Endothelial cell of hepatic sinusoid (primary cell): Measurements from ENCODE around the gene ZNF239.
"Not testable (repeated sequence)": the region's sequence is repeated elsewhere in the genome, so short reads cannot be mapped to it uniquely, and the experiment has no call there.

Source experiments
- in situ Hi-C: cut with HindIII; loops from 2 replicates; pipeline ENCODE4 v1.10.0; 2017; ENCODE audit warnings: low sequenced_read_pairs

ZNF239 gene

DNA sequence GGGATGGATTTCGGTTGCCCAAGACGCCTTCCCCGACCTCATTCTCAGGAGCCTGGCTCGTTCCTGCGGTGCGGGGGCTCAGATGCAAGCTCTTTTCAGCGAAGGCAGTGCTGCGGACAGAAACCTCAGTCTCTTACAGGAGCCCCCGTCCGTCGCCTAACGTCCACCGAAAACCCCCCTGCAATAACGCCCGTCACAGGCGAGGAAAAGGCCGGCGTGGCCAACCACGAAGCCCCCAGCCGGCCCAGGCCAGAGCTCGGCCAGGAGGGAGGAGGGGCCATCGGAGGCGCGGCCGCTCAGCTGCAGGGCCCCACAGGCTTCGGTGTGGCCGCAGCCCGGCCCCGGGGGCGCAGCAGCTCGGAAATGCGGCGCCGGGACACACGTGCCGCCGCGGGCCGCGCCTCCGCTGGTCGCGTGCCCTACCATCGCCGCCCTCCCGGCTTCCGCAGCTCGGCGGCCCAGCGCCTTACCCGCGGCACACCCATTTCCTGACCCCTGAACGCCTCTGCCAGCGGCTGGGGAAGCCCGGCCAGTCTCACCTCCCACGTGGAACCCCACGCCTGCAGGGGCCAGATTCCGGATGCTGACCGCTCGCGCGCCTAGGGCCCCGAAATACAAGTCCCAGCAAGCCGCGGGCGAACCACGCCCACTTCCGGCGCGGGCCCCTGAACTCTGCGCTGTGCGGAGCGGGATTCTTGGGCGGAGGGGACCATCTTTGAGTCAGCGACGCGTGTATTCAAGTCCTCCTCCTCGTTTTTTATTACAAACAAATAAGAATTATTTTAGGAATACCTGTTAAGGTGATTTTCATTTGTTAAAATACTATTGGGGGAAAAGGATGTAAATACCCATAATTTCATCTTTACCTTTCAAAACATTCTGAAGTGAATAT lies at the start of gene ZNF239:
Gene ZNF239, minus strand, starts transcription at position 616 of the 892 bp plus-strand sequence. CDS start 16,537 bp downstream, outside the sequence.
- in situ Hi-C loops, result loop anchor here (5.0 kb wide), 3 partner anchors 33 to 92 kb away; partner anchors contain the start of gene ZNF485

DNA sequence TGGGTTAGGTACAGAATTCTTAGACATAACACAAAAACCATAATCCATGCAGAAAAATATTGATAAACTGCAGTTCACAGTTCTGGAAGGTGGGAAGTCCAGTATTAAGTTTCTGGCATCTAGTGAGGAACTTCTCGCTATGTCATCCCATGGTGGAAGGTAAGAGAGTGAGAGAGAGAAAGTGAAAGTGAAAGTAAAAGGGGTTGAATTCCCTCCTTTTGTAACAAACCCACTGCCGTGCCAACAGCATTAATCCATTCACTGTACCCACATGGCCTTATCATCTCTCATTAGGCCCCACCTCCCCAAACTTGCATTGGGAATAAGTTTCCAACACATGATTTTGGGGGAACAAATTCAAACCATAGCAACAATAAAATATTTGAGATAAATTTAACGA lies 48.9 kb upstream of the ZNF239 start:
- in situ Hi-C loops, result no loop called here

DNA sequence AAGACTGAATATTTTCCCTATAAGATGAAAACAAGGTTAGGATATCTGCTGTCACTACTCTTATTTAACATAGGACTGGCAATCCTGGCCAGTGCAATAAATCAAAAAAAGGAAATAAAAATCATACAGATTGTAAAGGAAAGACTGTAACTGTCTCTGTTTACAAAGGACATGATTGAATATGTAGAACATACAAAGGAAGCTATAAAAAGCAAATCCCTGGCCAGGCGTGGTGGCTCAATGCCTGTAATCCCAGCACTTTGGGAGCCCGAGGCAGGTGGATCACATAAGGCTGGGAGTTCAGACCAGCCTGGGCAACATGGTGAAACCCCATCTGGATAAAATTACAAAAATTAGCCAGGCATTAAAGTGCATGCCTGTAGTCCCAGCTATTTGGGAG lies 47.6 kb upstream of the ZNF239 start:
- in situ Hi-C loops, result no loop called here

DNA sequence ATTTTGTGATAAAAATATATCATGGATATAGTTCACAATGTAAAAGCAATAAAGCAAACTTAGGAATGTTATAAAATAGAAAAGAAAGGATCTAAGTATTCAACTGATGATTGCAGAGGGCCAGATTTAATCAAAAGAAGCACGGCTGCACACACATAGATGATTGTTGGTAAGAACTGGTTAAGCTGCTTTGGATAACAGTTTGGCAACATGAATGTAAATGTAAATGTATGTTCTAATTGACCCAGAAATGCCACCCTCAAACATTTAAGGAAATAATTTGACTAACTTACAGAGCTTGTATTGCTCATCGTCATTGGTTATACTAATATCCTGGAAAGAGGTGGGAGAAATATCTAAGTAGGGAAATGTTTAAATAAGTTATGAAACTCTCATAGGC lies 45.0 kb upstream of the ZNF239 start:
- in situ Hi-C loops, result no loop called here

DNA sequence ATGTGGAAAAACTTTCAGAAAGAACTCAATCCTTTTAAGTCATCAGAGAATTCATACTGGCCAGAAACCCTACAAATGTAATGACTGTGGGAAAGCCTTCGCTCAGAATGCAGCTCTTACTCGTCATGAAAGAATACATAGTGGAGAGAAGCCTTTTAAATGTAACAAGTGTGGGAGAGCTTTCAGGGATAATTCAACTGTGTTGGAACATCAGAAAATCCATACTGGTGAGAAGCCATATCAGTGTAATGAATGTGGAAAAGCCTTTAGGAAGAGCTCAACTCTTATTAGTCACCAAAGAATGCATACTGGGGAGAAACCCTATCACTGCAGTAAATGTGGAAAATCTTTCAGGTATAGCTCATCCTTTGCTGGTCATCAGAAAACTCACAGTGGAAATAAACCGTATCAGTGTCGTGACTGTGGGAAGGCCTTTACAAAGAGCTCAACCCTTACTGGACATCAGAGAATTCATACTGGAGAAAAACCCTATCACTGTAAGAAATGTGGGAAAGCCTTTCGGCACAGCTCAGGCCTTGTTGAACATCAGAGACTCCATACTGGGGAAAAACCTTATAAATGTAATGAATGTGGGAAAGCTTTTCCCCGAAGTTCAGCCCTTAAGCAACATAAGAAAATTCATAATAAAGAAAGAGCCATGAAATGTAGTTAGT lies 42.4 kb upstream of the ZNF239 start:
- in situ Hi-C loops, result no loop called here

DNA sequence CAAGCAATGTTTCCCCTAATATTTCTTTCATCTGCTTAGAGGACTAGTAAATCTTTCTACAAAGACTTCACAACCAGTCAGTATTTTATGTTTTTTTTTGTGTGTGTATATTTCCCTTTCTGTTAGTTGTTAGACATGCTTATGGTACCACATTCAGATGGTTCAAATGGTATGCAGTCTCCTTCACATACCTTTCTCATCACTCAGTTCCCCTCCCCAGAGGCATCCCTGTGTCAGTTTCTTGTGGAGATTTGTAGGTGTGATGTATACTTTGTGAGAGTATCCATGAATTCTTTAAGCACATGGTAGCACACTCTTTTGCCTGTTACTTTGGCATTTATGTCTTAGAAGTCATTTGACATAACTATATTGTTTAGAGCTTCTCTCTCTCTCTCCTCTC lies 36.2 kb upstream of the ZNF239 start:
- in situ Hi-C loops, result no loop called here

DNA sequence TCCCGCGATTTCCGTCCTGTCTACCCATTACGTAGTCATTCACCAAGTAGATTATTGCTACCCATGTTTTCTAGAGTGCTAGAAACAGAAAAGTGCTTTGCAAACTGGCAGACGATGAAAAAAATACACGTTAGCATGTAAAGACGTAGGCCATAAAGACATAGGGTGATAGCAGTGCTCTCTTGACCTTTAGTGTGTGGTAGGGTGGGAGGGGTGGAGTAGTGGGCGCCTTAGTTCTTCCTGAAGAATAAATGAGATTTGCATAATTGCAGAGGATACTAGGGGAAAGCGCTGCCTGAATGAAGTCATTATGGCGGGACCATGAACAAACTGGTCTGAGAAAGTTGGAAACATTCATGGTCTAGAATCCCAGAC lies 32.8 kb upstream of the ZNF239 start:
- in situ Hi-C loops, result loop anchor here (5.0 kb wide), 1 partner anchor 35 kb away; the partner anchor contains the start of gene ZNF239

DNA sequence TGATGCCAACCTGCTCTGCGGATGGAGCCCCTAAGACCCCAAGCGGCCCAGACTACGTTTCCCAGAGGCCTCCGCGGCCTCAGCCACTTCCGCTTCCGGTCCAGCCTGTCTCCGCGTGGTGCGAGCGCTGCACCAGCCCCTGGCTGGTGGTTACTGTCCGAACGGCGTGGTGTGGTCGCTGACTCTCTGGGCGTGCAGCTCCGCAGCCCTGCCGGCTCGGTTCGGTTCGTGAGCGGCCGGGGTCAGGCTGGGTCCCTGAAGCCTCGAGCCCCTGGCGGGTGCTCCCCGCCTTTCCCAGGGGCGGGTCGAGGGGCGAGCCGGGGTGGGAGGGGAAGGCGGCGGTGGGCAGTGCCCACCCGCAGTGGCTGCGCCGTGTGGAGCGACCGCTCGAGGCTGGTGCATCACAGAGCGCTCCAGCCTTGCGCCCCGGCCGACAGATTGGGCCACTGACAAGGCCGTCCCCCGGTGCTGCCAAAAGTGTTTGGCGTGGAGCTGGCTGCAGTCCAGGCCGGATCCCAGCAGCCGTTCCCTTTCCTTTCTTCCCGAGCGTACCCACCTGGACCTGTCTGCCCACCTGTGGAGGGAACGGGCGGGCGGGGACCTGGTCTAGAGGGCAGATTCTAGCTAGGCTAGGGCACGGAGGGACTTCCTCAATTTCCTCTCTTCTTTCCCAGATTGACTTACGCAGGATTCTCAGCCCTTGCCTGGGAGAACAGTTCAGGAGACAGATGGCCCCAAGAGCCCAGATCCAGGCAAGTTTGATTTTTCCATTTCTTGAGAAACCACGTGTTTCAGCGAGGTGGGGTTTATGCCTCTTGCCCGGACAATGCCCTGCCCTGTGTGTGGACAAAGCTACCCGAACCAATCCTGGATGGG lies 32.1 kb upstream of the ZNF239 start, which contains the start of gene ZNF485:
Gene ZNF485, plus strand, starts transcription at position 116 of the 876 bp plus-strand sequence. Its CDS starts 613 bp downstream, at position 729.
- in situ Hi-C loops, result loop anchor here (5.0 kb wide), 1 partner anchor 34 kb away; the partner anchor contains the start of gene ZNF239

DNA sequence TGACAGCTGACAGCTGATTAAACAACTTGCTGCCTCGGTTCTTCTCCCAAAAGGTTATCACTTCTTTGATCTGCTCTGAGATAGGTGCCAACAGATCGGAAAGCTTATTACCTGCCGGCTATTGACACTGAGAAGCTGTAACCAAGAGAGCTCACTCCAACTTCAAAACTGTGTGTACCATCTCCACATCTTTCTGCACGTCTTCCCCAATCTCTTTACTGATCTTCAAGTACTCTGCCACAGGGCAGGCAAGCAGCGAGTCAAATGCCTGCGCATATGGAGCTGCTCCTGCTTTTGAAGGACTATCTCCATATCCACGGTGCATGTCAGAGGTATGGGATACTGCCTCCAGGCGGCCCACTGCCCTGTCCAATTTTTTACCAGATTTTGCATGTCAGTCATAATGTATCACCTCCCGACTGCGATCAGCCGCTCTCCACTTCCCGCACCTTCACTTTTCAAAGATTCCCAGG lies 31.5 kb upstream of the ZNF239 start:
- in situ Hi-C loops, result loop anchor here (5.0 kb wide), 1 partner anchor 34 kb away; the partner anchor contains the start of gene ZNF239

DNA sequence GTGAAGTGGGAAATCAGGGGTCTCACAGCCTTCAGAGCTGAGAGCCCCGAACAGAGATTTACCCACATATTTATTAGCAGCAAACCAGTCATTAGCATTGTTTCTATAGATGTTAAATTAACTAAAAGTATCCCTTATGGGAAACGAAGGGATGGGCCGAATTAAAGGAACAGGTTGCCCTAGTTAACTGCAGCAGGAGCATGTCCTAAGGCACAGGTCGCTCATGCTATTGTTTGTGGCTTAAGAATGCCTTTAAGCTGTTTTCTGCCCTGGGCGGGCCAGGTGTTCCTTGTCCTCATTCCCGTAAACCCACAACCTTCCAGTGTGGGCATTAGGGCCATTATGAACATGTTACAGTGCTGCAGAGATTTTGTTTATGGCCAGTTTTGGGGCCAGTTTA lies 27.2 kb upstream of the ZNF239 start:
- in situ Hi-C loops, result not testable (repeated sequence)

DNA sequence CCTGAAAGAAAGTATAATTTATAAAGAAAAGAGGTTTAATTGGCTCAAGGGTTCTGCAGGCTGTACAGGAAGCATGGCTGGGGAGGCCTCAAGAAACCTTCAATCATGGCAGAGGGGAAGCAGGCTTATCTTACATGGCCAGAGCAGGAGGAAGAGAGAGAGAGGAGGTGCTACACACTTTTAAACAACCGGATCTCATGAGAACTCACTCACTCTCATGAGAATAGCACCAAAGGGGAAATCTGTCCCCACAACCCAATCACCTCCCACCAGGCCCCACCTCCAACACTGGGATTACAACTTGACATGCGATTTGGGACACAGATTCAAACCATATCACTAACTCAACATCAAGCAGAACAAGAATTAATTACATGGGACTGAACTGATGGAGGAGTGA lies 24.9 kb upstream of the ZNF239 start:
- in situ Hi-C loops, result no loop called here

DNA sequence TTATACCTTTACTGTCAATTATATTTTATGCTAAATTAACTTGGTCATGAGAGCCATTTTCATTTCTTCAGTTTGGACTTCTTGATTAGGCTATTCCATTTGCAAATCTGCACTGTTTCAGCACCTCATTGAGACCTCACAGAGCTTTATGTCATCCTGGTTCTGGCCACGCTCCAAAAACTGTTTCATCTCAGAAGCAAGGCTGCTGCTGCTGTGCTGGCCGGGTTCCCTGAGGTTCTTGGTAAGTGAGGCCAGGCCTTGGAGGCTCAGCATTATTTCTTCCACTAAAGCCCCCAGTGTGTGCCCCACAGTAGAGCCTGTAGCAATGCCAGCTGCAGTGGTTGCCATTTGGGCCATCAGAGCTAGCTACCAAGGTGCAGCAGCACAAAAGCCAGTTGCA lies 24.0 kb upstream of the ZNF239 start:
- in situ Hi-C loops, result no loop called here

DNA sequence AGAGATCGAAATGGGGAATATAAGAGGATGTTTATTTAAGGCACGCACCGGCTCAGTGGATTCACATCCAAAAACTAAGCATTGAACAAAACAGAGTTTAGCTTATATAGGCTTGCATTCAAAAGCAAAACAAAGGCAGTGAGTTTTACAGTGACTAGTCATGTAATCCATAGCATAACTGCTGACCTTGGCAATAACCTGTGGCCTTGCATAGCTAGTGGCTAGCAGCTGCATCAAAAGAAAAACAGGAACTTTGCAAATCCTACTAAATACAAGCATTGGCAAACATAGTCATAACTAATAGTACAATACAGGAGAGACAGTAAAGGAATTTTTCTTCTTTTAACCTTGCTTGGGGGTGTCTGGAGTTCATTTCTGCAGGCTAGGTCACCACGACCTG lies 22.1 kb upstream of the ZNF239 start:
- in situ Hi-C loops, result no loop called here

DNA sequence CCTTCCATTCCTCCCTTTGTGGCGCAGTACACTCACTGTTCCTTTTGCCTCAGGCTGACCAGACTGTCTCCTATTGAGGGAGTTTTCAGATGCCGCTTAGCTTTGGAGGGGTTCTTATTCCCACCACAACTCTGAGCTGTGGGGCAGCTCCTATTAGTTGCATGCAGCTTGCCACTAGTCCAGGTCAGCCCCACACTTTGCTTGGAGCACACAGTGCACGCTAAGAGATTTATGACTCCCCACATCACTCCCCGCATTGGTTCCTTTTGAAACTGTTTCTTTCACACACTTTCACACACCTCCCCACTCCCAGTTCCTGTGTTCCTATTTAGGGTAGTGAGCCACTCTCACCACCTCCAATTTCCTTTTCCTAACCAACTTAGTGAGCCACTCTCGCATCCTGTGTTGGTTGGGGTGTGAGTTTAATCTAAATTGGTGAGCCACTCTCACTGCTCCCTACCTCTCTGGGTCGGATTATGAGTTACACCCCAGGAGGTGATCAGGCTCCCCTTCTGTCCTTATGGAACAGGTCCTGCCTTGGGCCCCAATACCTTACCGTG lies 21.4 kb upstream of the ZNF239 start:
- in situ Hi-C loops, result no loop called here

DNA sequence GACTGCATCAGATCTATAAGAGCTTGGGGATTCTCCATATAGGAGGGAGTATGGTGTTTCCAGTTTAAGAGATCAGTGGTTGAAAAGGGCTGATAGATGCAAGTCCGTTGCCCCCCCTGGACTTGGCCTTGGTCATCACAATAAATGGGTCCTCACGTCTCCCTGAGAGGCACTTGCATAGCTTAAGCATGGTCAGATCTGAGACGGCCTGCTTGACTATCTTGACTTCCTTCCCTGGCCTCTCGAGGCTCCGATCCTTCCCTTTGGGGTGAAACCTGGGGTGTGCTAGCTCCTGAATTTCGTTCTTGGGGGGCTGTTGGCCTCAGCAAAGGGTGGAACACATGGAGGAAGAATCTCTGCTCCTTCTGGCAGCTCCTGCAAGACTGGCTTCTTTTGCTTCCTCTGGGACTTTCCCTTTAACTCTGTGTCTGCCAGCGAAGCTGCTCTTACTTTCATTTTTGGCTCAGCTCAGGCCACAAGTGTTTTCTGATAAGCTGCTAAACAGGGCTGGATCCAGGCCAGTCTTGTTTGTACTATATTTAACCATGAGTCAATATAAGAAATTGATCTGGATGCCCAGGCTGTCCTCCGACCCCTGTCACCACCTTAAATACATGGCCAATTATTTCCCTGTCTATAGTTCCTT lies 20.7 kb upstream of the ZNF239 start:
- in situ Hi-C loops, result no loop called here

DNA sequence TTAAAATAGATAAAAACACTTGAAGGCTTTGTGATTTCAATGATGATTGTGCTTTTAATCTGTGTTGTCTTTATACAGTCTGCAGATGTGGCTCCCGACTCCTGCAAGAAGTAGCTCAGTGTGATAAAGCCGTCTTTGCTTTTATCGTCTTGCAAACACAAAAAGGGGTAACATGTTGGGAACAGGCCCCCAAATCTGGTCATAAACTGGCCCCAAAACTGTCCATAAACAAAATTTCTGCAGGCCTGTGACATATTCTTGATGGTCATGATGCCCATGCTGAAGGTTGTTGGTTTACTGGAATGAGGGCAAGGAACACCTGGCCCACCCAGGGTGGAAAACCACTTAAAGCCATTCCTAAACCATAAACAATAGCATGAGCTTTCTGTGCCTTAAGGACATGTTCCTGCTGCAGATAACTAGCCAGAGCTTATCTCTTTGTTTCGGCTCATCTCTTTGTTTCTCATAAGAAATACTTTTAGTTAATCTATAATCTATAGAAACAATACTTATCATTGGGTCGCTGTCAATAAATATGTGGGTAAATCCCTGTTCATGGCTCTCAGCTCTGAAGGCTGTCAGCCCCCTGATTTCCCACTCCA lies 17.0 kb upstream of the ZNF239 start:
- in situ Hi-C loops, result no loop called here

DNA sequence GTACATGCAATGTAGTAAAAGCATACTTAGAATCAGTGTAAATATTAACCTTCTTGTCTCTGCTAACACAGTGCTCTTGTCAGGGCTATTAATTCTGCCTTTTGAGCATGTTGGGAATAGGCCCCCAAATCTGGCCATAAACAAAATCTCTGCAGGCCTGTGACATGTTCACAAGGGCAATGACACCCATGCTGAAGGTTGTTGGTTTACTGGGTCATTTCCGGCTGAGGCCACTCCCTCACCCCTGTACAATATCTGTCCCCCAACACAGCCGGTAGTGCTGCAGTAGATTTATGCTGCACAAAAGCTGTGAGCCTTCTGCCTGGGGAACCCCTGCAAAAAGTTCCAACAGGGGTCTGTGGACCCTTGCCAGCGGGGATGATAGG lies 12.3 kb upstream of the ZNF239 start:
- in situ Hi-C loops, result not testable (repeated sequence)

DNA sequence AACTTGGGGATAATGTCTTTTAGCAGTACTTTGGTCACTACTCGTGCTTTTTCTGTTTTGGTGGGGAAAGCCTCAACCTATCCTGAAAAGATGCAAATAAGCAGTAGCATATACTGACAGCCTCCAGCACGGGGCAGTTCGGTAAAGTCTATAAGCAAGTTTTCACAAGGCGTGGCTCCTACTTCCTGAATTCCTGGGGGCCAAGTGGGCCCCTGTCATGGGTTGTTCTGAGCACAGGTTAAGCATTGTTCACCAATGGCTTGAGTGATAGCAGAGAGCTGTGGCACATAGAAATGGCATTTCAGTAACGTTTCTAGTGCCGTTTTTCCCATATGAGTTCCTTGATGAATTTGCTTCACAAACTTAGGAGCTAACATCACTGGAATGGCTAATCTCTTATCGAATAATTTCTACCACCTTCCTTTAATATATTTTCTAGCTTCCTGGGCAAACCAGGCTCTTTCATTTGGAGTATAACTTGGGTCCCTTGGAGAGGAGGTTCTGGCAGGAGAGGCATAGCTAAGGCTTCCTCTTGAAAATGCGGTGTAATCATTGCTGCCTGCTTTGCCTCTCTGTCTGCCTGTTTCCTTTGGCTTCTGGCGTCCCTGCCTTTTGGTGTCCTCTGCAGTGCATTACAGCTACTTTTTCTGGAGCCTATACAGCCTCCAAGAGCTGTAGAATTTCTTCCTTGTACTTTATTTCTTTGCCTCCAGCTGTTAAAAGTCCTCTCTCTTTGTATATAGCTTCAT lies 11.7 kb upstream of the ZNF239 start:
- in situ Hi-C loops, result no loop called here

DNA sequence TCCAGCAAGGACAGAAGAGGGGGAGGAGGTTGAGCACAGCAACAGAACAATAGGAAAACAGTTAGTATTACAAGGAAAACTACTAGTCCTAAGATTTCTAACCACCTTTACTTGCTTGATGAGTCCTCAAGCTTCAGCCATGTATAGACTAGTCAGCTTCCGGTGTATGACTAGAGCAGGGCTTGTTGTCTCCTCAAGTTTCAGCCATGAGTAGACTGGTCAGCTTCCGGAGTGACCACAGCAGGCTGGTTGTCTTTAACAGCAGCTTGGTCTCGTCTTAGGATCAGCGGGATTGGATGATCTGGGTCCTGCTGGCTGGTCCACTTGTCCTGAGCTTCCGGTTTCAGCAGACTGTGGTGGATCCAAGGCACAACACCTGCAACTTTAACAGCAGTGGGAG lies 10.6 kb upstream of the ZNF239 start:
- in situ Hi-C loops, result no loop called here
